Measurements from ENCODE around the gene DCP1A. TPM values are rescaled to one million over a fixed set of nuclear protein-coding genes. Genes with fewer than 3 reads are reported as not detected.
"Not testable (repeated sequence)": the region's sequence is repeated elsewhere in the genome, so short reads cannot be mapped to it uniquely, and the experiment has no call there.

The DCP1A gene
- polyA plus RNA-seq, 1 experiment = 34.0 TPM

- Histone ChIP-seq H3K36me3 (ENCODE audit: control insufficient read depth, insufficient read depth, low read length) (peaks cover 3% of the 10 kb centered on the region; the same call in 1 of the 2 replicates), H3K4me3 (ENCODE audit: low read depth, low read length) (no peak overlapping the region), H3K27me3 (ENCODE audit: control insufficient read depth, insufficient read depth, low read length) (no peaks in the 10 kb centered on the region)
- no peak for DNase-seq (ENCODE audit: low read depth)
- CTCF ChIA-PET = no interaction called here
- POLR2A ChIA-PET = no interaction called here
- TF ChIP-seq CTCF (IDR thresholded peaks at IDR 0.05; ENCODE audit: insufficient read depth, low read depth, low read length) = no peak
Measured at GRCh38 chr3:53328746-53329145, 18.6 kb downstream of the DCP1A start.

- H3K4me3 ChIP-seq (ENCODE audit: low read depth, low read length); POLR2A ChIA-PET; H3K36me3 ChIP-seq (ENCODE audit: control insufficient read depth, insufficient read depth, low read length); DNase-seq (ENCODE audit: low read depth); H3K27me3 ChIP-seq (ENCODE audit: control insufficient read depth, insufficient read depth, low read length): not testable (repeated sequence)
- CTCF ChIA-PET = interaction anchor here (0.6 kb wide), 1 partner anchor 108 kb away, joined by 3 read pairs; no protein-coding TSS in a partner anchor
Measured at GRCh38 chr3:53327986-53328385, 19.4 kb downstream of the DCP1A start.

DNA sequence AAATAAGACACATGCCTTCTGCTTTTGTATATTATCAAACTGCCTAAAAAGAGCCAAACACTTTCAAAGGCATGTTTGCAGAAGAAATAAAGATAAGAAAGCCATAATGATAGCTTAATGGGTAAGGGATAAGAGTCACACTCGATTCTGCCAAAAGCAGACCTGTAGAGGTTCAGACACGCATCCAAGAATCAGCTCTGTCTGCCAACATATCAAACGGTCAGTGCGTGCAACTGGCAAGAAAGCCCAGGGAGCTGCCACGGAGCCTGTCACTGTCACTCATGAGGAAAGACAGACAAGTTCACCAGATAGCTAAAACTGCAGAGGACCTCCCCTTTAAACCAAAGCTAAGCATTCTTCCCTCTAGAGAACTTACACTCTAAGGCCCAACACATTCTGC lies 23.2 kb downstream of the DCP1A start:
- no peak for DNase-seq (ENCODE audit: low read depth)
- Histone ChIP-seq H3K4me3 (ENCODE audit: low read depth, low read length) (no peak overlapping the region), H3K36me3 (ENCODE audit: control insufficient read depth, insufficient read depth, low read length) (peaks cover 3% of the 10 kb centered on the region; the same call in 1 of the 2 replicates), H3K27me3 (ENCODE audit: control insufficient read depth, insufficient read depth, low read length) (no peaks in the 10 kb centered on the region)
- ChIA-PET POLR2A (no interaction called here), CTCF (interaction anchor here (0.9 kb wide), 1 partner anchor 21 kb away, joined by 3 read pairs; no protein-coding TSS in a partner anchor)
- no peak for TF ChIP-seq CTCF (IDR thresholded peaks at IDR 0.05; ENCODE audit: insufficient read depth, low read depth, low read length)

DNA sequence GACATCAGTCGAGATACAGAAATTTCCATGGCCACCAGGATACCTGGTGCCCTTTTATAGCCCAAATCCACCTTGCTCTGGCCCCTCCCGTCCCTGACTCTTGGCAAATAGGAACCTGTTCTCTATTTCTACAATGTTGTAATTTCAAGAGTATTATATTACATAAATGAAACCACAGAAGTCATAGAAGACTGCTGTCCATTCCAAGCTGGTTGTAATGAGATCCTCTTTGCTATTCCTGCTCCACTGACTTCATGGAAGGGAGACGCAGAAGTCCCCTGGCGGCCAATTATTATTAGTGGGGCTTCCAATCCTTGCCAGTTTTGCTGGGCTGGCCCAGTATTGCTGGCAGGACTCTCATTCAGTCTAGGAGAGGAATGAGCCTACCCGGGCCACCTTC lies 26.6 kb downstream of the DCP1A start:
- TF ChIP-seq CTCF (IDR thresholded peaks at IDR 0.05; ENCODE audit: insufficient read depth, low read depth, low read length) = no peak
- no peak for DNase-seq (ENCODE audit: low read depth)
- Histone ChIP-seq H3K36me3 (ENCODE audit: control insufficient read depth, insufficient read depth, low read length) (peaks cover 3% of the 10 kb centered on the region), H3K27me3 (ENCODE audit: control insufficient read depth, insufficient read depth, low read length) (no peaks in the 10 kb centered on the region), H3K4me3 (ENCODE audit: low read depth, low read length) (no peak overlapping the region)
- CTCF ChIA-PET = no interaction called here
- POLR2A ChIA-PET = no interaction called here

DNA sequence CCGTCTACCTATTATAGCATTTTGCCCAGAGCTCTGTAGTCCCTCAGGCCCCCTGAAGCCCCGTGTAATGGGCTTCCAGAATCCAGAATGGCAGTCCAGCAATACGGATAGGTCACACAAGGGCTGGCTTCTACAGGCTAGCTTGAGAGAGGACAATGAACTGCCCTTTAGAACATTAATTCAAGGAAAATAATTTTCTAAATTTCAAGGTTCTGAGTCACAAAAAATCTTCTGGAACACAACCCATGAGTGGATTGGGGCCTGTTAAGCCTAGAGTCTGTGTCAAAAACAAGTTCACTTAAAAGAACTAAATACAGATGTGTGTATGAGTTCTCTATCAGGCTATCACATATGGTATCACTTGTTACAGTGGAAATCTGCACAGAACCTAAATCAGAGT lies 28.8 kb downstream of the DCP1A start:
- Histone ChIP-seq H3K27me3 (ENCODE audit: control insufficient read depth, insufficient read depth, low read length) (no peaks in the 10 kb centered on the region), H3K36me3 (ENCODE audit: control insufficient read depth, insufficient read depth, low read length) (peaks cover 2% of the 10 kb centered on the region), H3K4me3 (ENCODE audit: low read depth, low read length) (no peak overlapping the region)
- no peak for TF ChIP-seq CTCF (IDR thresholded peaks at IDR 0.05; ENCODE audit: insufficient read depth, low read depth, low read length)
- CTCF ChIA-PET = interaction anchor here (1.2 to 1.9 kb wide), 2 partner anchors 18 to 123 kb away, joined by 3 to 6 read pairs; no protein-coding TSS in a partner anchor
- POLR2A ChIA-PET = no interaction called here
- DNase-seq (ENCODE audit: low read depth) = peak; percentile 47

- H3K36me3 ChIP-seq (ENCODE audit: control insufficient read depth, insufficient read depth, low read length) = peaks cover 10% of the 10 kb centered on the region
- ChIA-PET CTCF (interaction anchor here (1.0 kb wide), 1 partner anchor 8 kb away, joined by 3 read pairs; no protein-coding TSS in a partner anchor), POLR2A (no interaction called here)
- H3K27me3 ChIP-seq (ENCODE audit: control insufficient read depth, insufficient read depth, low read length) = no peaks in the 10 kb centered on the region
- TF ChIP-seq CTCF (IDR thresholded peaks at IDR 0.05; ENCODE audit: insufficient read depth, low read depth, low read length) = no peak
- DNase-seq (ENCODE audit: low read depth) = no peak
- H3K4me3 ChIP-seq (ENCODE audit: low read depth, low read length) = no peak overlapping the region
Measured at GRCh38 chr3:53312832-53313231, 34.5 kb downstream of the DCP1A start.
